ENCODE data around the gene NMNAT2. TPM values are rescaled to one million over a fixed set of nuclear protein-coding genes. Genes with fewer than 3 reads are reported as not detected.

NMNAT2 gene
- total RNA-seq, 1 experiment from 2014 or later: not detected

GRCh38 chr1:183288583-183288982, 129.6 kb downstream of the NMNAT2 start:
- intact Hi-C loops (cut with micrococcal nuclease): no loop called here
- no peak overlapping the region for H2AFZ ChIP-seq (ENCODE audit: low read depth, low read length, poor library complexity, severe bottlenecking)
- ATAC-seq: no peak
- no peak overlapping the region for H3K27ac ChIP-seq (ENCODE audit: low read depth, low read length)
- no peak for DNase-seq (ENCODE audit: low read depth, low spot score)
- H3K4me1 ChIP-seq (ENCODE audit: control insufficient read depth in 1 of 2, insufficient read depth in 2 of 2, low read length in 2 of 2): no peaks in the 10 kb centered on the region
- H3K79me2 ChIP-seq (ENCODE audit: insufficient read depth, low read length): no peaks in the 10 kb centered on the region
- no TSS peak for BruUV-seq (replicated peaks)
- H3K9me2 ChIP-seq (ENCODE audit: insufficient read depth): no peaks in the 10 kb centered on the region
- ChIA-PET POLR2A (no interaction called here), CTCF (no interaction called here), RAD21 (ENCODE audit: low non-redundant PET in 1 of 2, low total read pairs in 2 of 2, uncharacterized antibody in 2 of 2, unreplicated experiment in 2 of 2) (no interaction called here)
- H3K27me3 ChIP-seq (ENCODE audit: insufficient read depth, low read length): no peaks in the 10 kb centered on the region
- TF ChIP-seq SRF (IDR thresholded peaks at IDR 0.05; ENCODE audit: low read depth): no peak
- TF ChIP-seq POLR2A (IDR thresholded peaks at IDR 0.05; ENCODE audit: borderline replicate concordance, extremely low read depth, insufficient read depth, insufficient read length): no peak
- no peak for TF ChIP-seq JUND (IDR thresholded peaks at IDR 0.05)
- TF ChIP-seq TCF7L2 (IDR thresholded peaks at IDR 0.05; ENCODE audit: borderline replicate concordance, extremely low read depth, insufficient read depth, insufficient read length): no peak
- no peak for TF ChIP-seq CBX3 (IDR thresholded peaks at IDR 0.05; ENCODE audit: low read depth)
- TF ChIP-seq REST (IDR thresholded peaks at IDR 0.05; ENCODE audit: low read depth): no peak
- no peak for TF ChIP-seq EGR1 (IDR thresholded peaks at IDR 0.05; ENCODE audit: low read depth)
- no peak for TF ChIP-seq SIN3A (IDR thresholded peaks at IDR 0.05; ENCODE audit: low read depth)
- TF ChIP-seq CEBPB (IDR thresholded peaks at IDR 0.05; ENCODE audit: low read depth): no peak
- no peak for TF ChIP-seq ELF1 (IDR thresholded peaks at IDR 0.05; ENCODE audit: borderline replicate concordance, low read depth)
- no peak for TF ChIP-seq ZFX (IDR thresholded peaks at IDR 0.05)
- TF ChIP-seq RAD21 (IDR thresholded peaks at IDR 0.05; ENCODE audit: low read depth): no peak
- TF ChIP-seq FOSL1 (IDR thresholded peaks at IDR 0.05; ENCODE audit: low read depth): no peak
- H3K36me3 ChIP-seq (ENCODE audit: control insufficient read depth in 1 of 2, insufficient read depth in 2 of 2, low read length in 2 of 2): no peaks in the 10 kb centered on the region
- H3K9me3 ChIP-seq (ENCODE audit: control insufficient read depth in 1 of 2, insufficient read depth in 1 of 2, low read depth in 1 of 2, low read length in 2 of 2): 0 out of 4 replicates have a peak, but pooled peaks cover 0 to 2% of the 10 kb centered on the region in 2 experiments
- H3K4me2 ChIP-seq (ENCODE audit: low read length): no peak overlapping the region
- no peaks in the 10 kb centered on the region for H4K20me1 ChIP-seq (ENCODE audit: insufficient read depth)
- H3K9ac ChIP-seq (ENCODE audit: low read length): no peak overlapping the region
- H3K4me3 ChIP-seq (replicated peaks in 1 of 2; ENCODE audit: low read depth in 1 of 2, low read length in 2 of 2): no peak overlapping the region

All from HCT116 (cell line).